H1 (cell line): Measurements from ENCODE around the gene COMT. TPM values are rescaled to one million over a fixed set of nuclear protein-coding genes. Genes with fewer than 3 reads are reported as not detected.

Experiments
- BRCA1 ChIP-seq: IDR thresholded peaks from 2 replicates; pipeline ENCODE4 v1.6.1; 2012; ENCODE audit warnings: low read depth, low read length, improper control_type of control experiment
- CBX5 ChIP-seq: fragments of 300-800, 300-1000 bp; sonication (generic); IDR thresholded peaks from 2 replicates; pipeline ENCODE4 v1.7.1; 2016; ENCODE audit warnings: antibody characterized with exemption, low read length, low read depth
- KDM4A ChIP-seq: IDR thresholded peaks from one replicate; pipeline ENCODE4 v1.7.1; 2012; ENCODE audit warnings: low read depth, mild to moderate bottlenecking, moderate library complexity, low read length, inconsistent platforms; ENCODE audit not compliant: severe bottlenecking
- PHF8 ChIP-seq: fragments of 200-600 bp; sonication (generic); conservative IDR thresholded peaks from 2 replicates; pipeline ENCODE4 v1.7.1; 2012; ENCODE audit warnings: low read depth, mild to moderate bottlenecking, inconsistent platforms, low read length, moderate library complexity
- TEAD4 ChIP-seq: IDR thresholded peaks from 2 replicates; pipeline ENCODE4 v1.6.1; 2012; ENCODE audit warnings: low read depth, low read length, inconsistent platforms, mixed read lengths
- USF2 ChIP-seq: IDR thresholded peaks from 2 replicates; pipeline ENCODE4 v1.6.1; 2011; ENCODE audit warnings: low read length, improper control_type of control experiment
- polyA plus RNA-seq, 7 experiments: library from polyadenylated mRNA; depleted of rRNA in 3 of 7; stranded (reverse) in 5 of 7; unstranded in 2 of 7; fragments of >200 nt in 5 of 7; fragments of 200-250 nt in 2 of 7; gene quantifications; 1 replicate in 5 of 7; 2 replicates in 1 of 7; 4 replicates in 1 of 7; pipeline versions ENCODE4 v1.2.1 to v1.2.3, GENCODE V29; 2011 to 2013; ENCODE audit warnings: missing spikeins in 2 of 7, mixed read lengths in 2 of 7
- total RNA-seq: library from RNA; stranded (reverse); fragmentation: NEBNext Ultra II Directional; extraction: Animal tissue kit (Norgen Biotek cat#: 25700); gene quantifications from 2 replicates; pipeline ENCODE4 v1.2.1, GENCODE V29; 2021
- TF ChIP-seq, protein P1 (sequence below): IDR thresholded peaks from 2 replicates; pipeline ENCODE4 v1.6.1; 2012; ENCODE audit warnings: low read length, inconsistent platforms

The COMT gene
- total and polyA plus RNA-seq, 2 of the 8 experiments (the other 6 are each of a cell fraction or from before 2014, with no cell fraction given) = 15.2 to 33.7 TPM

DNA sequence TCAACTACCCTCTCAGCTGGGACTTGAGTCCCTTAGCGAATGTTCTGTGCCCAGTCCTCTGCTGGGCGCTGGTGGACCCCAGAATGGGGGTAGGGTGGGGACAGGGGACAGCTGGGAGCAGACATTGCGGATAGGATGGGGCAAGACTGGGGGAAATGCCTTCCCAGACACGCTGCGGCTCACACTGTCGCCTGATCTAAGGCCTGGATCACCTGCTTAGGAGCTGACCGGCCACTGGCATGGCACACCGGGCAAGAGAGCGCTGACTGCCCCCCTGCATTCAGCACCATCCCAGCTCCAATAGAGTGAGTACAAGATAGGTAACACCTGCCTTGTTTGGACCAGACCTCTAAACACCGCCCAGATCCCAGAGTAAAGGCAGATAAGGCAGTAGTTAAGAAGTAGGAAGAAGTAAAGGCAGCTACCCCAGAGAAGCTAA is 73.6 kb downstream of the COMT start (continued):
- TF ChIP-seq, protein P1, sequence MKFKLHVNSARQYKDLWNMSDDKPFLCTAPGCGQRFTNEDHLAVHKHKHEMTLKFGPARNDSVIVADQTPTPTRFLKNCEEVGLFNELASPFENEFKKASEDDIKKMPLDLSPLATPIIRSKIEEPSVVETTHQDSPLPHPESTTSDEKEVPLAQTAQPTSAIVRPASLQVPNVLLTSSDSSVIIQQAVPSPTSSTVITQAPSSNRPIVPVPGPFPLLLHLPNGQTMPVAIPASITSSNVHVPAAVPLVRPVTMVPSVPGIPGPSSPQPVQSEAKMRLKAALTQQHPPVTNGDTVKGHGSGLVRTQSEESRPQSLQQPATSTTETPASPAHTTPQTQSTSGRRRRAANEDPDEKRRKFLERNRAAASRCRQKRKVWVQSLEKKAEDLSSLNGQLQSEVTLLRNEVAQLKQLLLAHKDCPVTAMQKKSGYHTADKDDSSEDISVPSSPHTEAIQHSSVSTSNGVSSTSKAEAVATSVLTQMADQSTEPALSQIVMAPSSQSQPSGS = no peak
- TF ChIP-seq TEAD4 = no peak
- TF ChIP-seq BRCA1 = no peak
- TF ChIP-seq KDM4A = no peak
- TF ChIP-seq CBX5 = no peak
- no peak for TF ChIP-seq PHF8
- no peak for TF ChIP-seq USF2
